GM12891 (cell line): ENCODE results near the gene ATAD3A.

ENCODE experiments used
- DNase-seq: peaks from one replicate; pipeline ENCODE4 v3.0.0; 2011; ENCODE audit warnings: low spot score; ENCODE audit not compliant: insufficient read length
- FAIRE-seq: peaks from 2 replicates; lab custom pipeline; 2011; peaks lifted over from hg19 to GRCh38; lab: Jason Lieb, UNC
- PAX5 ChIP-seq: IDR thresholded peaks from 2 replicates; pipeline ENCODE4 v1.6.1; 2011; ENCODE audit warnings: low read length, moderate library complexity, mild to moderate bottlenecking; ENCODE audit not compliant: insufficient read depth, severe bottlenecking
- POLR2A ChIP-seq: IDR thresholded peaks from 2 replicates; pipeline ENCODE4 v1.6.1; 2011; ENCODE audit warnings: low read depth, low read length, control low read depth
- POLR2AphosphoS5 ChIP-seq: IDR thresholded peaks from 2 replicates; pipeline ENCODE4 v1.6.1; 2011; ENCODE audit warnings: low read depth, low read length, control low read depth
- POU2F2 ChIP-seq: IDR thresholded peaks from 2 replicates; pipeline ENCODE4 v1.6.1; 2011; ENCODE audit warnings: low read depth, mild to moderate bottlenecking, control low read depth, low read length, moderate library complexity
- SPI1 ChIP-seq: IDR thresholded peaks from 2 replicates; pipeline ENCODE4 v1.6.1; 2011; ENCODE audit warnings: low read depth, low read length, control low read depth
- TAF1 ChIP-seq: IDR thresholded peaks from 2 replicates; pipeline ENCODE4 v1.6.1; 2011; ENCODE audit warnings: low read depth, low read length, control low read depth

ATAD3A gene

DNA sequence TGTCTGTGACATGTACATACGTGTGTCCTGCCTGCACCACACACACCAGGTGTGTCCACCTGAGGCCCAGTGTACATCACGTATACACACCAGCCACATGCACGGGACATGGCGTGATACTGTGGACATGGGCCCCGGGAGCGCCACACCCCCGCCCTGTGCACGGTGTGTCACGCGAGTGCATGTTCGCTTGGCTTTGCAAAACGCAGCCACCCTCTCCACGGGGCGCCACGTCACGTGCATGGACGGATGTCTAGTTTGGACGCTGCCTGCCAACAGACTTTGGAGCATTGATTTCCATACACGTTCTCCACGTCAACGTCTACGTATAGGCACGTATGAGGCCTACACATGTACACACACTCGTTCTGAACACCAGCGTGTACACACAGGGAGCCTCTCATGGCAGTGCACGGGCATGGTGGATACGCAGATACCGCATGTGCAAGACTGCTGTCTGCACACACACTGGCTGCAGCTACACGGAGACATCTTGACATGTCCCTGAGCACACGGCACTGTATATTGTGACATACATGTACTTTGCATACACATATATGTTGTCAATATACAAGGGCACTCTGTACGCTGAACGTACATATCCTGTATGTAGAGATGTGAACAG is 25.8 kb downstream of the ATAD3A start:
- no peak for TF ChIP-seq PAX5
- TF ChIP-seq TAF1, result no peak
- TF ChIP-seq POU2F2, result no peak
- TF ChIP-seq POLR2A, result no peak
- no peak for TF ChIP-seq POLR2AphosphoS5
- TF ChIP-seq SPI1, result no peak
- DNase-seq (no peak), FAIRE-seq (peak; percentile 28)

GRCh38 chr1:1538334-1538733 is 26.4 kb downstream of the ATAD3A start:
- DNase-seq (no peak), FAIRE-seq (no peak)
- TF ChIP-seq POLR2A, result no peak
- TF ChIP-seq TAF1, result no peak
- TF ChIP-seq POU2F2, result no peak
- TF ChIP-seq SPI1, result no peak
- no peak for TF ChIP-seq PAX5

DNA sequence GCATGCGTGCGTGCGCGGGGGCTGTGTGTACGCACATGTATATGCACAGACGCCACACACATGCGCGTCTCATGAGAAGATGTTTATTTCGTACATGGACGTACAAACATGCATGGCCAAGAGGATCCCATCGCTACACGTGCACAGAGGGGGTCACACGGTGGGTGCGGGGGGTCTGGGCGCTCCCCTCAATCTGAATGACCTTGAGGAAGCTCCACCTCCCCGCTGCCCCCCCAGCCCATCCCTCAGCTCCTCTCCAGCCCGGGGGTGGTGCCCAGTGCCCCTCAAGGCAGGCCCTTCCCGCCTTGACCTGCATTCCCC is 27.0 kb downstream of the ATAD3A start:
- FAIRE-seq (no peak), DNase-seq (no peak)

GRCh38 chr1:1539310-1540089 is 27.5 kb downstream of the ATAD3A start:
- no peak for FAIRE-seq
- no peak for DNase-seq
- TF ChIP-seq TAF1 (no peak), PAX5 (peak; percentile 12)

More for the DNA sequence above, 27.0 kb downstream of the ATAD3A start:
- TF ChIP-seq SPI1 (no peak), POLR2AphosphoS5 (no peak), POLR2A (no peak), POU2F2 (no peak), TAF1 (no peak), PAX5 (no peak)

GRCh38 chr1:1540090-1540817 is 28.3 kb downstream of the ATAD3A start, which contains the start of gene TMEM240:
TSS of gene TMEM240 (minus strand) at chr1:1540624. CDS start at chr1:1540346, 278 bp downstream.
- FAIRE-seq (no peak), DNase-seq (peak; percentile 85)
- TF ChIP-seq POU2F2, result no peak
- no peak for TF ChIP-seq SPI1
- no peak for TF ChIP-seq PAX5
- no peak for TF ChIP-seq POLR2A
- TF ChIP-seq TAF1, result no peak
- no peak for TF ChIP-seq POLR2AphosphoS5

DNA sequence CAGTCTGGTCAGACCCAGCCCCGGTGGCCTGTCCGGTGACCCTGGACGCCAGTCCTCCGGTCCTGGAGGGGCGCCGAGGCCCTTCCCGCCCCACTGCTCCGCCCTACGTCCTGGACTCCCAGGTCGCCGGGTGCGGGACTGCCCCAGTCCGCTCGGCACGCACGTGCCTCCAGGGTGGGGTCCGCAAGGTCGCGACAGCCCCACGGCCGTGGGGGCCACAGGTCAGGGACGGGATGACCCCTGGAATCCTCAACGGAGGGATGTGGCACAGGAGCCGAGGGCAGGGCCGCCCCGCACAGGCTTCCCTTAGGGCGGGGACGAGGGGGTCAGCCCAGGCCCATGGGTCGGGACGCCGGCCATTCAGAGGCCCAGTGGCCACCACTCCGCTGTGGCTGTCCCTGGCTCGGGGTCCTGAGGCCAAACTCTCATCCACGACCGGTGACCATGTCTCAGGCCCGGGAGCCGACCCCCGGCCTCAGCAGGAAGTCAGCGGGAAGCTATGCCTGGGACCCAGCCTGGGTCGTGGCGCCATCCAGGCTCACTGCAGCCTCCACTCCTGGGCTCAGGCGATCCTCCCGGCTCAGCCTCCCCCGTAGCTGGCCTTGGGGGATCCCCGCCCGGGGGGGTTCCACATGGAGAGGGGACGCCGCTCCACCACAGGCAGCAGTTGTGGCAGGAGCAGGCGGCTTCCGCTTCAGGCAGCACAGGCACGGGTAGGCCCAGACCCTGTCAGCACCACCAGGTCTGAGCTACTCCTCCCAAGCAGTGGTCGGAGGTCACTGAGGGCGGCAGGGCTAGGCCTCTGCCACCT is 29.1 kb downstream of the ATAD3A start:
- TF ChIP-seq POLR2AphosphoS5 (no peak), TAF1 (no peak), SPI1 (no peak), POU2F2 (no peak), POLR2A (no peak), PAX5 (no peak)
- no peak for DNase-seq
- FAIRE-seq, result no peak

GRCh38 chr1:1541956-1542765 is 30.2 kb downstream of the ATAD3A start:
- no peak for DNase-seq
- TF ChIP-seq POLR2AphosphoS5 (no peak), POLR2A (no peak), TAF1 (no peak), POU2F2 (no peak), PAX5 (no peak), SPI1 (no peak)
- no peak for FAIRE-seq

- FAIRE-seq (peak; percentile 5), DNase-seq (no peak)
- TF ChIP-seq TAF1 (no peak), POLR2A (no peak), SPI1 (no peak), POLR2AphosphoS5 (no peak), PAX5 (no peak), POU2F2 (no peak)
Observed at GRCh38 chr1:1542766-1543705, 31.1 kb downstream of the ATAD3A start.
